GM21360 (cell line): ENCODE results near the gene TXNDC8.
"Not testable (repeated sequence)": the region's sequence is repeated elsewhere in the genome, so short reads cannot be mapped to it uniquely, and the experiment has no call there.

Experiments
- ATAC-seq: cut with Tn5 transposase; IDR thresholded peaks from one replicate; pipeline ENCODE4 v1.9.1; 2021; ENCODE audit warnings: mild to moderate bottlenecking, moderate library complexity; ENCODE audit not compliant: unreplicated experiment

TXNDC8 gene

DNA sequence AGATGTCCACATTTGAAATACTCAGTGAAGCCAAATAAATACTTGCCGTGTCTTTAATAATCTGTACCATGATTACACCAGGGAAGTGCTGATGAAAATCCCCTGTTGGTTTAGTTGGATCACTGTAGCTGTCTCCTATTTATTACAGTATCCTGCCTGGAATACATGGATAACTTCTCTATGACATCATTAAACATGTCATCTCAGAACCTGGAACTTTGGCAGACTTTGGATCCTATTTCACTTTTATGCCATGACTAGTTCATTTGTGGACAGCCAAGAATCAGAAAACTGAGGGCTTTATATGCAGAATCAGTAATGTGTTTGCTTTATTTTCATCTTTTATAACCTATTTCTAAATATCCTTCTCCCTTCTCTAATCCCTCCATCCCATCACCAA, at the start of gene TXNDC8:
Gene TXNDC8 (minus strand): TSS at position 137 of the 400 bp plus-strand sequence.
- ATAC-seq, result no peak

DNA sequence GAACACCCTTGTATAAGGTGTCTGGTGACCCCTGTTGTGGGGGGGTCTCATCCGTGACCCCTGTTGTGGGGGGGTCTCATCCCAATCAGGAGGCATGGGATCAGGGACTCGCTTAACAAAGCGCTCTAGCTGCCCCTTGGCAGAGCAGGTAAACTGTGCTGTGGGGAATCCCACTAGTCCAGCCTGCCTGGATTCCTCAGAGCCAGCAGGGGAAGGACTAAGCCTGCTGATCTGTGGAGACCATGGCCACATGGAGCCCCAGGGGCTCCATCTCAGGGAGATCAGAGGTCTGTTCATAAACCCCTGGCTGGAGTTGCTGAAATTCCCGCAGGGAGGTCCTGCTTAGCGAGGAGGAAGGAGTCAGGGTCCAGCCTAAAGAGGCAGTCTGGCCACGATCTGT, 45.8 kb upstream of the TXNDC8 start:
- no peak for ATAC-seq

DNA sequence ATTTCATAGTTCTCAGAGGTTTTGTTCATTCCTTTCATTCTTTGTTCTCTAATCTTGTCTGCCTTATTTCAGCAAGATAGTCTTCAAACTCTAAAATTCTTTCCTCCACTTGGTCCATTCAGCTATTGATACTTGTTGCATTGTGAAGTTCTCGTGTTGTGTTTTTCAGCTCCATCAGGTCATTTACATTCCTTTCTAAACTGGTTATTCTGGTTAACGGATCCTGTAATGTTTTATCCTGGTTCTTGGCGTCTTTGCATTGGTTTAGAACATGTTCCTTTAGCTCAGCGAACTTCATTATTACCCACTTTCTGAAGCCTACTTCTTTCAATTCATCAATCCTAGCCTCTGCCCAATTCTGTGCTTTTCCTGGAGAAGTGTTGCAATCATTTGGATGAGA, 45.1 kb upstream of the TXNDC8 start:
- no peak for ATAC-seq

DNA sequence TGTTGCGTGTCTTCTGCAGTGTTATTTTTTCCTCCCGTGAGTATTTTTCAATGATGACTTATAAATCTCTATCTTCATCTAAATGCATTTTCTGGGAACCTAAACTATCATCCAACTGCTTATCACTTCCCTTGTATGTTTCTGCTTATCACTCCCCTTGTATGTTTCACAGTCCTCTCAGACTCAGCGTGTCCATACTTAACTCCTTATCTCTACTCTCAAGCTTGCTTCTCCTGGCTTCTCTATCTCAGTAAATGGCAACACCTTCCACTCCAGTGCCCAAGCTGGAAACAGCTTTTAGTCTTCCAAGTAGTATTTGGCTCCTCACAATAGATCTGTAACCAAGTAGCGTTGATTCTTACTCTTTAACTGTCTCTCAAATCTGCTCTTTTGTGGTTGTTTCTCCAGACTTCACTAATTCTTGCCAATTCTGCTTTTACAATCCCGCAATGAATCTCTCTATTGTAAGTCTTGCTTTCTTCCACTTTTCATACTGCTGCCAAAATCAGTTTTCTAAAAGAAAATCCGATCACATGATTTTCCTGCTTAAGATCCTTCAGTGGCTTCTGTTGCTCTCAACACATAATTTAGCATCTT, 33.8 kb upstream of the TXNDC8 start:
- no peak for ATAC-seq

DNA sequence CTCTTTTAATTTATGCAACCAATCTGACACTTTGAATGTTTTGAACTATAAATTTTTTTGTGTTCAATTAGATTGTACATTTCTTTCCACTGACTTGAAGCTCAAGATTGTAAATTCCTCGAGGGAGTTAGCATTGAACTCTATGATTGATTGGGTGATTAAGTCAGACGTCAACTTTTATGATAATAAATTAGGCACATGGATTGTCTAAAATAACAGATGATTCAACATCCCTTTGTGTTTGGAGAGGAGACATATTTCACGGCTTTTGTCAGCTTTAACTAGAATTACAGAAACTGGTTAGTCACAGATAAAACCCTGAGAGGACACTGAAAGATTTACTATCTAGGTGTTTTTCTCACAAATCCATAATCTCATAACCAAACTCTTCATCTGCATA, 32.7 kb upstream of the TXNDC8 start:
- ATAC-seq, result no peak

DNA sequence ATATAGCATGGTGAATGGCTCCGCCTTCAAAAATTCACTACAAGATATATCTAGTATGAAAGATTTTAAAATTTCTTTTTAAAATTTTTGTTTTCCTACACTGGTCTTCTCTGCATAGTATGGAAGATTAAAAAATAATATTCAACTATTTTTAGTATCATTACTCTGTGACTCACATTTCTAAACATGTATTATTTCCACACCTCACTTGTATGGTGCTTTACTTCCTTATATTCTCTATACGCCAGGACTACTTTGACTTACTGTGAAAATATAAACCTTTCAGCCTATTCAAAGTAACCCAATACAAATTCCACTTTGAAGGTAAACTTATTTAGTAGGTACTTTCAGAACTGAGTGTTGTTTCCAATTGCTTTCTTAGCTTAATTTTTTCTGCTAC, 26.8 kb upstream of the TXNDC8 start:
- ATAC-seq, result no peak

DNA sequence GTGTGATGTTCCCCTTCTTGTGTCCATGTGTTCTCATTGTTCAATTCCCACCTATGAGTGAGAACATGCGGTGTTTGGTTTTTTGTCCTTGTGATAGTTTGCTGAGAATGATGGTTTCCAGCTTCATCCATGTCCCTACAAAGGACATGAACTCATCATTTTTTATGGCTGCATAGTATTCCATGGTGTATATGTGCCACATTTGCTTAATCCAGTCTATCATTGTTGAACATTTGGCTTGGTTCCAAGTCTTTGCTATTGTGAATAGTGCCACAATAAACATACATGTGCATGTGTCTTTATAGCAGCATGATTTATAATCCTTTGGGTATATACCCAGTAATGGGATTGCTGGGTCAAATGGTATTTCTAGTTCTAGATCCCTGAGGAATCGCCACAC, 21.3 kb upstream of the TXNDC8 start:
- ATAC-seq, result not testable (repeated sequence)

DNA sequence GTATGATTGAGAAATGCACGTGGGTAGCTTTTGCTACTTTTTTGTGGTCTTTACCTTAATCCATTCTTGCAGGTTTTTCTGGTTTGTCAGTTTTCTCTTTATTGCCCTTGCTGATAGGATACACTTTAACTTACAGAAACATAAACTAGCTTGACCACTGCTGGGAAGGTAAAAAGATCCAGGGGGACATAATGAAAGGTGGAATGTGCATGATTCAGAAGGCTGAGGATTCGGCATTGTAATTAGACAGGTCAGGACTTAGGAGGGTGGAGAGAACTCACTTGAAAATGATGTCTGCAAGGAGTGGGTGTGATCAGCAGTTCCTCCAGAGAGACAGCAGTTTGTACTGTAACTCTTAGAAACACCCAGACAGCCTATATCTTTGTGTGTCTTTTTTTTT, 19.8 kb upstream of the TXNDC8 start:
- ATAC-seq, result no peak

DNA sequence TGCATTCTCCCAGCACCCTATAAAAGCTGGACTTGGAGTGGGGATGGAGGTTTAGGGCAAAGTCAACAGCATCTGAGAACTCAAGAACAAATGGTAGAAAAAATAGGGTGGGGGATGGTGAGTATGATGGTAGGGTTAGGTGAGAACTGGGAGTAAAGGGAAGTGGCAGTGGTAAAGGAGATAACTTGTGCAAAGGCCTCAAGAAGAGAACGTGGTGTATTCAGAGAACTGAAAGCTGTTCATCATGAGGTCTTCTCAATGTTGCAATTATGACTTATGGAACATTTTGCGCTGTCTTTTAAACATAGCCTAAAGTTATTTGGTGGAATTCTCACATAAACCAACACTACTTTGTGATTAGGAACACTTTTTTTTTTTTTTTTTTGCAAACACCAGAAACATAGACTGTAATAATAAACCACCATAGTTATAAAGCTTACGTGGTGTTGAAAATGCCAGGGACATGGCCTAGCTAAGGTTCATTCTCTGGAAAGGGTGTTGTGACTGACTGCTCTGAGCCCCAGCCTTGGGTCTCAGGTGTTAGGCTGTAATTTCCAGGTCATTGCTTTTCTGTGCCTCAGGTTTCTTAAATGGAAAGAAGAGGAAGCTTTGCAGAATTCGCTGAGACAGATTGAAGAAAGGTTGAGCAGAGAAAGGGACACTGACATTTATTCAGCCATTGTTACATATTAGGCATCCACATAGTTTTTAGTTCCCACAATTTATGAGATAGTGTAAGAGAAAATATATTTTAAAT, 19.2 kb upstream of the TXNDC8 start:
- no peak for ATAC-seq

DNA sequence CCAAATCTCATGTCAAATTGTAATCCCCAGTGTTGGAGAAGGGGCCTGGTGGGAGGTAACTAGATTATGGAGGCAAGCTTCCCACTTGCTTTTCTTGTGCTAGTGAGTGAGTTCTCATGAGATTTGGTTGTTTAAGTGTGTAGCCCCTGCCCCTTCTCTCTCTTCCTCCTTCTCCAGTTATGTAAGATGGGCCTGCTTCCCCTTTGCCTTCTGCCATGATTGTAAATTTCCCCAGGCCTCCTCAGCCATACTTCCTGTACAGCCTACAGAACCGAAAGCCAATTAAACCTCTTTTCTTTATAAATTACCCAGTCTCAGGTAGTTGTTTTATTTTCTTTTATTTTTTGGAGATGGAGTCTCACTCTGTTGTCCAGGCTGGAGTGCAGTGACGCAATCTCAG, 18.2 kb upstream of the TXNDC8 start:
- no peak for ATAC-seq

DNA sequence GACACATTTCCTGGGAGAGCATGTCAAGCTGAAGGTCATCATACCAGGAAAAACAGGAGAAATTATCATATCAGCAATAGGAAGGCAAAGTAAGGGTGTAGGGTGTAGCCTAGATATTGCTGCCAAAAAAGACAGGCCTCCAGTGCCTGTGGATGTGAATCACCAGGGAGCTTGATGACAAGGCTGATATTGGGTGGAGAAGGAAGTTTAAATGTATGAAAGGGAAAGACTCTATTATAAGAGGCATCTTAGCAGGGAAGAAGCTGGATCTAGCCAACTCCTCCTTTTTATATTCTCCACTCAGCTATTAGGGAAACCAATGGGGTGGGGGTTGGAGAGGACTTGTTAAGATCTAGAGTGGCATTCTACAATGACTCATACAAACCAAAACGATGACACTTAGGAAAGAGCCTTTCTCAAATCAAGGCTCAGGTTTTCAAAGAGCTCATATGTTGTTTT, 13.4 kb upstream of the TXNDC8 start:
- no peak for ATAC-seq

DNA sequence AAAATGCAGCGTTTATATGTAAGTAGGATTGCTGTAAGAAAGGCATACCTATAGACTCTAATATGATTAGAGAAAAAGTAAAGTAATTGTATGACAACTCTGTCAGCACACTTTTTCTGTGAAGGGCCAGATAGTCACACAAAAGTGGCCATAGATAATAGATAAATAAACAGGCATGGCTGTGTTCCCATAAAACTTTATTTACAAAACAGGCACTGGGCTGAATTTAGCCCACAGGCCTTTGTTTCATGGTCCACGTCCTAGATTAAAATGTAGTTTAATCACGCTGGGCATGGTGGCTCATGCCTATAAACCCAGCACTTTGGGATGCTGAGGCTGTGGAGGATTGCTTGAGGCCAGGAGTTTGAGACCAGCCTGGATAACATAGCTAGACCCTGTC, 8.7 kb upstream of the TXNDC8 start:
- no peak for ATAC-seq

DNA sequence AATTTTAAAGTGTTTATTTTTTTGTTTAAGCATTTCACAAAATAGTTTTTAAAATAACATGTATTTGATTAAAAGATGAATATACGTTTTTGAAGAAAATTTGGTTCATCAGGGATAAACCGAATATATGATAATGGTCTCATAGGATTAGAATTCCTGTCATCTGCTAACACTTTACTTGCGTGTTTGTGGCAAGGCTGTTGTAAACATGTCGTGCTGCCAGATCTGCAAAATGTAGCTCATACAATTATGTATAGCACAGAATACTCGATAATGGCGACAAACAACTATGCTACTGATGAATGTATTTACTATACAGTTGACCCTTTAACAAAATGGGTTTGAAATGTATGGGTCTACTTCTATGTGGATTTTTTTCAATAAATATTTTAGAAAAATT, 7.2 kb upstream of the TXNDC8 start:
- ATAC-seq, result no peak

DNA sequence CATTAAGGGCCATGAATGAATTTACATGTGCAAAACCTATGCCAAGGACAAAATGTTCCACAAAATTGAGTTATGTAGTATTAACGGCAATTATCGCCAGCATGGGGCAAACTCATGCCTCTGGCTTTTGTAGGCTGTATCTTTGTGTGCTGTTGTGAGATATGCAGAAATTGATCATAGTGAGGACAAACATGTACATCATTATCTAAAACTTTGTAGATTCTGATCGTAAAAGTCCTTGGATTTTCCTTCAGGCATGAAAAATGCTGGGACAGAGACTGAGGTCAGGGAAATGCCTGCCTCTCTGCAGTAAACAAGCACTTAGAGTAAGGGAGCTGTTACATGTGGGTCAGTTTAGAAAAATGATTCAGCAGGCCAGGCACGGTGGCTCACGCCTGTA, 5.9 kb upstream of the TXNDC8 start:
- ATAC-seq, result no peak

DNA sequence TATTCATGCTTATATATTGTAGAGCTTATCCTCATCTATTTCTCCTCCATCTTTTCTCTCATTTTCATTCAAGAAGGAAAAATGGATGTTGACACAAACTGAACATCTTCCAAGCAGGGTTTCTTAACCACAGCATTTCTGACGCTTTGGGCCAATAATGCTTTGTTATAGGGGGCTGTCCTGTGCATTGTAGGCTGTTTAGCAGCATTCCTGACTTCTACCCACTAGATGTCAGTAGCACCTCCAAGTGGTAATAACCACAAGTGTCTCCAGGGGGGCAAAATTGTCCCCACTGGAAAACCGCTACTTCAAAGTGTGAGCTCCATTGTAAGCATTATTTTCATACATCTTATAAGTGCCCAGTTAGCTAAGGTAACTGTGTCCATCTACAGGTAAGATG, 2.6 kb upstream of the TXNDC8 start:
- ATAC-seq, result no peak

DNA sequence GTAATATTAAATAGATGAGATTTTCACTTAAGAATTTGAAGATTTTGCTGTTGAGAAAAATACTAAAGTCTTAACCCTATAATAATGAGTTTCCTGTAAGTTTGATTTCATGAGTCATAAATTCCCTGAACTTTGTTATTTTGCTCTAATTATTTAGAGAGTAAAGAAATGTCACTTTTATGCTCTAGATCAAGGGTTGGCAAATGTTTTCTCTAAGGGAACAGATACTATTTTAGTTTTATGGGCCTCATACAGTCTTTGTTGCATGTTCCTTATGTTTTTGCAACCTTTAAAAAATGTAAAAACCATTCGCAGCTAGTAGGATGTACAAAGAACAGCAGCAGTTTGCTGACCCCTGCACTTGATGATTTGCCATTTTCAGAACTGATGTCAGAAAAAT, 480 bp upstream of the TXNDC8 start:
- no peak for ATAC-seq

DNA sequence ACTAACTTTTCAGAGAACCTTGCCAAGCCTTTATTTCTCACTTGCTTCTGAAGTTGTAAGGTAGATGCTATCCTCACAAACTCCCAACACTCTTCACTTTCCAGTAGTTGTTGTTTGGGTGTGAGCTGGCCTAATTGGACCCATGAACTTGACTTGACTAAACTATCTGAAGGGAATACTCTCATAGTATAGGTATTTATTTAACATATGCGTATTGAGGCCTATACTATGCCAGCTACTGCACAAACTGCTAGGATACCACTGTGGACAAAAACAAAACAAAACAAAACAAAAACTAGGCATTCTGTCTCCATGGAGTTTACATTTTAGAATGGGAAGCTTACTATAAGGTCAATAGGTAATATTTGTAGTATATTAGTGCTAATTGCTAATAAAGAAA, 1.3 kb downstream of the TXNDC8 start:
- ATAC-seq, result no peak

DNA sequence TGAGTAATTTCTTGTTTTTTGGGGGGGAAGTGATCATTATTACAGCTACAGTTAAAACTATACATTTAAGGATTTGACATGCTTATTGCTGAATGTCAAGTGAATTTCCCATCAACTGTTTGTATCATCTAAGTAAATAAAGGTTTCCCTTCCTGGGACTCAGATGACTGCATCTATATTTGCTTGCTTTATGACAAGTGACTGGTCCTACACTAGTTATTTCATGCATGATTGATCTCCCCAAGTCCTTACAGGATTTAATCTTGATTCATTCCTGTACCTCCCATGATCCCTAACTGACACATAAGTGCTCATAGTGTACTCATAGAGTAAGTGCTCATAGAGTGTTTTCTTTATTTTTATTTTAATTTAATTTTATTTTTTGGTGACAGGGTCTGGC, 2.8 kb downstream of the TXNDC8 start:
- no peak for ATAC-seq

DNA sequence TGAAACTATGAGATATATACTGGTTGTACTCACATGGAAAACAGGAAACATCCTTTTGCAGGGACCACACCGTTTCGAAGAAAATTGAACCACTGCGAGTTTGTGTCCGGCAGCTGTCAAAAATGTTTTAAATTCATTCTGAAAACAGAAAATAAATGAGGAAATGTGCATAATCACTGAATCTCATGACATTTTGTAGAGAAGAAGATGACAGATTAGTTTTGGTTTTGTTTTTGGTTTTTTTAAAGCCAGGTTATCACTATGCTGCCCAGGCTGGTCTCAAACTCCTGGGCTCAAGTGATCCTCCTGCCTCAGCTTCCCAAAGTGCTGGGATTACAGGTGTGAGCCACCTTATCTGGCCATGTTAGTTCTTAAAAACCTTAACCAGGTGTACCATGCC, 3.5 kb downstream of the TXNDC8 start:
- peak; percentile 72 for ATAC-seq

DNA sequence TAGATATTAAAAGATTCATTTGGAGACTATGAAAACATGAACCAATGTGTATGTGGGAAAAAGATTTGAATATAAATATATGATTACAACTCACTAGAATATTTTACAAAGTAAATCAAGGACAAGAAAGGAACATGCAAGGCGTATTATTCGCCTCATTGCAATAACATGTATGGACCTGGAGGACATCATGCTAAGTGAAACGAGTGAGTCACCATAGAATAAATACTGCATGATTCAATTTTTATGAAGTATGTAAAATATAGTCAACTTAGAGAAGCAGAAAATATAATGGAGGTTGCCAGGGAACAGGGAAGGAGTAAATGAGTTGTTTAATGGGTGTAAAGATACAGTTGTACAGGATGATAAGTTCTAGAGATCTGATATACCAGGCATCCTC, 4.9 kb downstream of the TXNDC8 start:
- no peak for ATAC-seq

DNA sequence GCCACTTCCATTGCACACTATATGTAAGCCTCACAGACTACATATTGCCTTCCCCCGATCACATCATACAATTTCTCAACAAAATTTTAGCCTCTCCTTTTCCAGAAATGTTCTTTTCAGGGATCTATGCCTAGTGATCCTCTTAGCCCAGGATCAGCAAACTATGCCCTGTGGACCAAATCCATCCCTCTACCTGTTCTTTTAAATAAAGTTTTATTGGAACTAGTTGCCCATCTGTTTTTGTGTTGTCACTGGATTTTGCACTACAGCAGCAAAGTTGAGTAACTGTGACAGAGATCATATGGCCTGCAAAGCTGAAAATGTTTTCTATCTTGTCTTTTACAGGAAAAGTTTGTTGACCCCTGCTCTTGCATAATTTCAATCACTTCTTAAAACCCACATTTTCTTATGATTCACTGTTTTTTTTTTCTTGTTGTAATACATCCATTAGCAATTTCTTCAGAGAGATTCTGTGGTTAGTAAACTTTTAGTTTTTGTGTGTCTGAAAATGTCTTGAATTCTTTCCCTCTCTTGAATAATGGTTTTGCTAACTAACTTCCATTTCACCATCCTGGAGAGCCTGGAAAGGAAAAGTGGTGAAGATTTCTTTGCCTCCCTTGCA, 7.1 kb downstream of the TXNDC8 start:
- no peak for ATAC-seq

DNA sequence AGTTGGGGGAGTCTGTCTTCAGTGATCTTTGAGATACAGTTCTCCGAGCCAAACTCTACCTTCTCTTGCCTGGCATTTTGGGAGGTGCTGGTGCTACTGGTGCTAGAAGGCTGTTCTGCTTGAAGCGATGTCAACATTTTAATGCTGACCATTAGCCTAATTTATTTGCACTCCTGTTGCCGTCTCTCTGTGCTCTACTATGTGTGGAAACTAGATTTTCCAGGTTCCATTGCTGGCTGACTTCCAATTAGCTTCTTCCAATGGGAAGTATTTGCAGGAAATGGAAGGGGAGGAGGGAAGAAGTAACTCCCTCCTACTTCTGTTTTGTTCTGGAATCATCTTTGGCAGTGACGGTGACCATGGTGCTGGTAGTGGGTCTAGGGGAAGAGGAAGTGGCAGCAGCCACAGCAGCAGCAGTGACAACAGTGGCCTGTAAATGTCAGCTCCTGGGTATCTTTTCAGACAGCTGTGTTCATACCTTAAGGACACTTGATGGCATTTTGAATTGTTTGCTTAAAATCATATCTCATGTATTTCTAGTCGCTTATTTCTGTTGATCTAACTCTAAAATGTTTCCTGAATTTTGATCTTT, 7.9 kb downstream of the TXNDC8 start:
- ATAC-seq, result no peak
